Measurements from ENCODE around the gene PIP5K1B.

DNA sequence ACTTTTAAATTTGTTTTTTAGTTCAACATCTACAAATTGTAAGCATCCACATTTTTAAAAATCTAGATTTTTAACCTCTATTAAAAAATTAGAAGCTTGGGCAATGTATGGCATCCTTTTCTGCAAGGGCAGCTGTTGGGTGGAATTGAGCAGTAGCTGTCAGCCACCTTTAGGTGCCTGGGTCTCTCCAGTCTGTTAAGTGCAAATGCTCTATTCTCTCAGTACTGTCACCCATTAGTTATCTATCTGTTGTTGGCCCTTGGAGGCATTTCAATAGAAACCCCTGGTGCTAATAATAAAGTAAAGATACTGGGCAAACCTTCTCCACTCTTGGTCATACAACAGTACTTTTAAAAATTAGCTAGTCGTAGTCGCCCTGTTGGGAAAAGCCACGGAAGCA, 63.6 kb downstream of the PIP5K1B start:
- TF ChIP-seq, protein P1, sequence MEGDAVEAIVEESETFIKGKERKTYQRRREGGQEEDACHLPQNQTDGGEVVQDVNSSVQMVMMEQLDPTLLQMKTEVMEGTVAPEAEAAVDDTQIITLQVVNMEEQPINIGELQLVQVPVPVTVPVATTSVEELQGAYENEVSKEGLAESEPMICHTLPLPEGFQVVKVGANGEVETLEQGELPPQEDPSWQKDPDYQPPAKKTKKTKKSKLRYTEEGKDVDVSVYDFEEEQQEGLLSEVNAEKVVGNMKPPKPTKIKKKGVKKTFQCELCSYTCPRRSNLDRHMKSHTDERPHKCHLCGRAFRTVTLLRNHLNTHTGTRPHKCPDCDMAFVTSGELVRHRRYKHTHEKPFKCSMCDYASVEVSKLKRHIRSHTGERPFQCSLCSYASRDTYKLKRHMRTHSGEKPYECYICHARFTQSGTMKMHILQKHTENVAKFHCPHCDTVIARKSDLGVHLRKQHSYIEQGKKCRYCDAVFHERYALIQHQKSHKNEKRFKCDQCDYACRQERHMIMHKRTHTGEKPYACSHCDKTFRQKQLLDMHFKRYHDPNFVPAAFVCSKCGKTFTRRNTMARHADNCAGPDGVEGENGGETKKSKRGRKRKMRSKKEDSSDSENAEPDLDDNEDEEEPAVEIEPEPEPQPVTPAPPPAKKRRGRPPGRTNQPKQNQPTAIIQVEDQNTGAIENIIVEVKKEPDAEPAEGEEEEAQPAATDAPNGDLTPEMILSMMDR (IDR thresholded peaks at IDR 0.05 in 4 of 5, conservative IDR thresholded peaks at IDR 0.05 in 1 of 5) = no peak
- no peak for TF ChIP-seq POLR2A (IDR thresholded peaks at IDR 0.05)
